Stimulated activated effector memory CD8-positive, alpha-beta T cell treated with anti-CD3 and anti-CD28 coated beads, Interleukin-12 subunit alpha, Interleukin-12 subunit beta, amount 100 ng/mL, for 72 hours (primary cell): ENCODE measurements around the gene S100A7.

Experiments
- ATAC-seq: fragments of 150-1000 bp; cut with Tn5 transposase; 2 replicates; pipeline ENCODE4 v1.10.0; 2021
- DNase-seq, 2 donors: peaks; one replicate each; pipeline ENCODE4 v3.0.0; 2021 to 2022; ENCODE audit warnings: low spot score in 2 of 2
- H3K27ac Mint-ChIP-seq: one replicate; pipeline ENCODE4 v1.8.0; 2022; ENCODE audit warnings: mild to moderate bottlenecking, mixed read lengths
- H3K36me3 Mint-ChIP-seq: one replicate; pipeline ENCODE4 v1.8.0; 2022; ENCODE audit warnings: mild to moderate bottlenecking, mixed read lengths
- H3K4me1 Mint-ChIP-seq: one replicate; pipeline ENCODE4 v1.8.0; 2022; ENCODE audit warnings: mixed read lengths
- H3K4me3 Mint-ChIP-seq: one replicate; pipeline ENCODE4 v1.8.0; 2022; ENCODE audit warnings: mild to moderate bottlenecking, mixed read lengths
- H3K9me3 Mint-ChIP-seq: one replicate; pipeline ENCODE4 v1.8.0; 2022; ENCODE audit warnings: mixed read lengths

Gene S100A7

DNA sequence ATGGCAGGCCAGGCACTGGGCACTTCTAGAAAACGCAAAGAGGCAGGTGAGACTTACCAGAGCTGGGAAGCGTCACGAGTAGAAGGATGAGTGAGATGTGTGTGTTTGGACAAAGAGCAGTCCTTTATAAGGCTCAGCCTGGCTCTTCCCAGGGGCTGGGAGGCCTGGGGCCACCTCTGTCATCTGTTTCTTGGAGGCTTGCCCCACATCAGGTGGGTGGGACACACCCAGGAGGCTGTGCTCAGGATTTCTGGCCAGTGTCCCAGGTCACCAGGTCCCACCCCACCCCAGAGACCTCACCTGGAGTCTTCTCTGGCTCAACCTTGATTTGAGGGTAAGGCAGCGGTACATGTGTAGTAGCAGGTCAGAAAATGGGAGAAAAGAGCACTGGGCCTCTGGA is at the start of gene S100A7:
TSS of gene S100A7 (minus strand) at position 101 of the 400 bp plus-strand sequence. CDS start 1,638 bp downstream, outside the sequence.
- no peaks in the 10 kb centered on the region for H3K9me3 Mint-ChIP-seq
- no peaks in the 10 kb centered on the region for H3K4me1 Mint-ChIP-seq
- H3K36me3 Mint-ChIP-seq, result no peaks in the 10 kb centered on the region
- no peak within 1 kb of the TSS for H3K4me3 Mint-ChIP-seq
- DNase-seq, result no peak
- H3K27ac Mint-ChIP-seq, result no peak within 1 kb of the TSS
- ATAC-seq, result no peak

DNA sequence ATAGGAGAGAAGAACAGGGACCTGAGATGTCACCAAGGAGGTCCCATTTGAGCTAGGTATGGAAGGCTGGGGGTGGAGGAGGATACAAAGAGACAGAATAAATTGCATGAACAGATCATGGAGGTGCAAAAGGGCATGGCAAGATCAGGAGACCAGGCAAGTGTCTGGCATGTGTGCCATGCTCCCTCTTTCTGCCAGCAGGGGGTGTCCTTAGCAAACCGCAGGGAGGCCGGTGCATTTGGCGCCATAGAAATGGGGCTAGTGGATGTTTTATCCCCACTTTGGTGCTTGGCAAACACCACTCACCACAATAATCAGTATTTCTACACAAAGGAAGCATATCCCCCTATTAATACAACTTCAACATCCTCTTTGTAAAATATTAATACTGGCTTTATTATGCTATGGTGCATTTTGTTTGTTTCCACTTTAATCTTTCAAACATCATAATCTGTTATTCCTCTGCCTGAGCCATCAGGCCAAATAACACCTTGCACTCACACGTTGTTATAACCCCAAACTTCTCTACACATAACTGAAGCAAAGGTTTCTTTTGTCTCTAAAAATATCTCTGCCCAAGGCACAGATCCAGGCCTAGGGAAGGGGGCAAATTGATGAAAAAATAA is 49.4 kb upstream of the S100A7 start:
- ATAC-seq, result peak; percentile 70
- Mint-ChIP-seq H3K4me3 (no peak overlapping the region), H3K36me3 (no peaks in the 10 kb centered on the region), H3K27ac (peak overlapping the region; percentile 9), H3K9me3 (no peaks in the 10 kb centered on the region), H3K4me1 (peaks cover 9% of the 10 kb centered on the region)
- DNase-seq, result peak; percentile 53 to 86

DNA sequence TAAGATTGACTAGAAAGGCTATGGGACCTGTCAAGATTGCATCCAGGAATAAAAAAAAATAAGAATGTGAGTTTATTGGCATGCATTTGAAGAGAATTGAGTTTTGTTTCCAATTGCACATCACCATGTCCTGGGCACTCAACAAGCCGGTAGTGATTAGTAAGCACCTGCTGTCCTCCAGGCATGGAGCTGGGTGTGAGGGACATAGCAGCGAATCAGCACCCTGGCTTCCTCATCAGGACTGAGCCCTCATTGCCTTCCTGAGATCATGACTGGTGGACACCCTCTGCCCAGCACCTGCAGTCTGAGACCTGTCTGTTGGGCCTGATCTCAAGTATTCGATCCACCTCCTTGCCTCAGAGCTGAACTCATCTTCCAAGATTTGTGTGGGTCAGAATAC is 48.6 kb upstream of the S100A7 start:
- ATAC-seq, result no peak
- peak overlapping the region; percentile 9 for H3K27ac Mint-ChIP-seq

DNA sequence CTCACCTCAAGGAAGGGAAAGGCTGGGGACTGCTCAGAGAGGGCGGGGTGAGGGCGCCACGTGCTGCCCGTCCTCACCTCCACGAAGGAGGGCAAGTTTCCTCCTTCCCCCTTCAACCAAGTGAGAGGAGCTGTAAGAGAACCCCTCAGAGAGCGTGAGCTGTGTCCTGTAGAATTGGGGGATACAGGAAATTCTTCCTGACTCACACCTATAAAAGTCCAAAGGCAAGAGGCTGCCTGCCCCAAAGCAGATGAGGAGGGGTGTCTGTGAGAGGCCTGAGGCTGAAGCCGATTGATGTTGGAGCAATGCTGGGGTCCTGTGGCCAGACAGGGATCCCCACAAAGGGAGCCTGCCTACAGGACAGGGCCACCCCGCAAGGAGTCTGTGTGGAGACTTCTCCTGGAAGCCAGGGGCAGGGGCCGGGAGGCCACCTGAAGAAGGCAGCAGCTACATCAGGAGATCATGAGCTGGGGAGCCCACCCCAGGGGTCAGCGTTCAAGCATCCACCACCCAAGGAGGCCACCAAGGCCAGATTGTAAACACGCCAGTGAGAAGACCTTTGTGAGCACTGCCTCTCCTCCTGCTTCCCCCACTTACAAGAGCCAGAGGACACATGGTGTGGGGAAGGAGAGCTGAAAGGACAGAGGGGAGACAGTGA is 47.6 kb upstream of the S100A7 start:
- Mint-ChIP-seq H3K27ac (peak overlapping the region; percentile 45), H3K4me1 (peaks cover 9% of the 10 kb centered on the region)
- no peak for ATAC-seq

More for the DNA sequence above, 48.6 kb upstream of the S100A7 start:
- DNase-seq, result no peak
- Mint-ChIP-seq H3K4me3 (no peak overlapping the region), H3K36me3 (no peaks in the 10 kb centered on the region), H3K4me1 (peaks cover 9% of the 10 kb centered on the region), H3K9me3 (no peaks in the 10 kb centered on the region)

GRCh38 chr1:153506831-153507413 is 46.5 kb upstream of the S100A7 start:
- Mint-ChIP-seq H3K4me3 (no peak overlapping the region), H3K27ac (peak overlapping the region; percentile 45)
- ATAC-seq, result no peak

More for the DNA sequence above, 47.6 kb upstream of the S100A7 start:
- H3K4me3 Mint-ChIP-seq, result no peak overlapping the region
- no peak for DNase-seq
- H3K36me3 Mint-ChIP-seq, result no peaks in the 10 kb centered on the region
- H3K9me3 Mint-ChIP-seq, result no peaks in the 10 kb centered on the region

DNA sequence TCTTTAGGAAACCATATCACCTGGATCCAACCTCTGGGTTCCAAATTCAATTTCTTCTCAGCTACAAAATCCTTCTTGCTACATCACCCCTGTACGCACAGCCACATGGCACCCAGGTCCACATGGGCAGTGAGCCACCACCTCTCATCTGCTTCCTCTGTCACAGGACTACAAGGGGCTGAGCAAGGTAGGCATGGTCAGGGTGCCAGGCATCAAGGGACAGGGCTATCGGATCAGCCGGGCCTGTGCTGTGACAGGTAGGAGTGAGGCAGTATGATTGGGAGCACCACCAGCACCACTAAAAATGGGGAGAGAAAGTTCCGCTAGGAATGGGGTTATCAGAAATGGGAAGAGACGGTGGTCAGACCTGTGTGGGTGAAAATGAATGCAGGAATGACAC is 45.9 kb upstream of the S100A7 start:
- ATAC-seq (no peak), DNase-seq (no peak)
- Mint-ChIP-seq H3K4me3 (no peak overlapping the region), H3K27ac (no peak overlapping the region), H3K36me3 (no peaks in the 10 kb centered on the region), H3K4me1 (peaks cover 8% of the 10 kb centered on the region), H3K9me3 (no peaks in the 10 kb centered on the region)

More at GRCh38 chr1:153506831-153507413, 46.5 kb upstream of the S100A7 start:
- H3K4me1 Mint-ChIP-seq, result peaks cover 9% of the 10 kb centered on the region
- no peaks in the 10 kb centered on the region for H3K9me3 Mint-ChIP-seq
- H3K36me3 Mint-ChIP-seq, result no peaks in the 10 kb centered on the region
- no peak for DNase-seq

GRCh38 chr1:153505576-153505975 is 45.1 kb upstream of the S100A7 start:
- H3K4me1 Mint-ChIP-seq, result peaks cover under 1% of the 10 kb centered on the region
- DNase-seq, result no peak
- ATAC-seq, result no peak
- H3K36me3 Mint-ChIP-seq, result no peaks in the 10 kb centered on the region
- no peak overlapping the region for H3K27ac Mint-ChIP-seq
- H3K9me3 Mint-ChIP-seq, result no peaks in the 10 kb centered on the region
- H3K4me3 Mint-ChIP-seq, result no peak overlapping the region

GRCh38 chr1:153503766-153504165 is 43.3 kb upstream of the S100A7 start:
- DNase-seq, result no peak
- no peak overlapping the region for H3K4me3 Mint-ChIP-seq
- H3K36me3 Mint-ChIP-seq, result no peaks in the 10 kb centered on the region

DNA sequence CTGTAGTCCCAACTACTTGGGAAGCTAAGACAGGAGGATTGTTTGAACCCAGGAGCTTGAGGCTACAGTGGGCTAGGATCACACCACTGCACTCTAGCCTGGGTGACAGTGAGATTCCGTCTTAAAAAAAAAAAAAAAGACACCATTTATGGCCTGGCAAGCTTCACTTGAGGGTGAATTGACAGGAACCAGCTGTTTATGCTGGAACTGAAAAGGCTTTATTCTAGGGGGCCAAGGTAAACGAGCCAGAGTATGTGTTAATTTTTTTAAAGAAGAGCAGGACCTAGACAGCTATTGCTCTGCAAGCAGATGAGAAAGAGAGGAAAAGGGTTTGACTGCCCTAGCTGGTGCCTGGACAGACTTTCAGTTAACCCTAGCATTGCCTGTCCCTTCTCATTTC is 38.3 kb upstream of the S100A7 start:
- H3K4me1 Mint-ChIP-seq, result no peaks in the 10 kb centered on the region
- DNase-seq (no peak), ATAC-seq (no peak)
- H3K9me3 Mint-ChIP-seq, result no peaks in the 10 kb centered on the region
- no peaks in the 10 kb centered on the region for H3K36me3 Mint-ChIP-seq
- no peak overlapping the region for H3K4me3 Mint-ChIP-seq
- no peak overlapping the region for H3K27ac Mint-ChIP-seq

More at GRCh38 chr1:153503766-153504165, 43.3 kb upstream of the S100A7 start:
- no peaks in the 10 kb centered on the region for H3K9me3 Mint-ChIP-seq
- no peak overlapping the region for H3K27ac Mint-ChIP-seq
- no peaks in the 10 kb centered on the region for H3K4me1 Mint-ChIP-seq
- no peak for ATAC-seq

DNA sequence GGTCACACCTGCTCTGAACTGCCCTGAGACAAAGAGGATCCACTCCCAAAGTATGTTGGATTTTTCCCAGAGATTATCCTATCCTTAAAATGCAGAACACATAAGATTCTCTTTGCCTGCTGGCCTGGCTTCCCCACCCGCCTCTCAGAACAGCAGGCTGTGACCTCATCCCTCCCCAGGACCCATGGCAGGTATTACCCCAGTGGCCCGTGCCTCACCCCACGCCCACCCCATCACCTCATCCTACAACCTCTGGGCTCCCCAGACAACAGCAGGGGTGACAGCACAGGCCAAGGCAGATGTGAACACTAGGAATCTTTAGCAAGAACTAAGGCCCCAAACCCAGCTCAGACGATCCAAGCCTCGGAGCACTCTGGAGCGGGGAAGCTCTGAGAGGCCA is 35.1 kb upstream of the S100A7 start:
- Mint-ChIP-seq H3K27ac (no peak overlapping the region), H3K4me3 (no peak overlapping the region), H3K36me3 (no peaks in the 10 kb centered on the region), H3K9me3 (no peaks in the 10 kb centered on the region), H3K4me1 (no peaks in the 10 kb centered on the region)
- DNase-seq (no peak), ATAC-seq (no peak)

DNA sequence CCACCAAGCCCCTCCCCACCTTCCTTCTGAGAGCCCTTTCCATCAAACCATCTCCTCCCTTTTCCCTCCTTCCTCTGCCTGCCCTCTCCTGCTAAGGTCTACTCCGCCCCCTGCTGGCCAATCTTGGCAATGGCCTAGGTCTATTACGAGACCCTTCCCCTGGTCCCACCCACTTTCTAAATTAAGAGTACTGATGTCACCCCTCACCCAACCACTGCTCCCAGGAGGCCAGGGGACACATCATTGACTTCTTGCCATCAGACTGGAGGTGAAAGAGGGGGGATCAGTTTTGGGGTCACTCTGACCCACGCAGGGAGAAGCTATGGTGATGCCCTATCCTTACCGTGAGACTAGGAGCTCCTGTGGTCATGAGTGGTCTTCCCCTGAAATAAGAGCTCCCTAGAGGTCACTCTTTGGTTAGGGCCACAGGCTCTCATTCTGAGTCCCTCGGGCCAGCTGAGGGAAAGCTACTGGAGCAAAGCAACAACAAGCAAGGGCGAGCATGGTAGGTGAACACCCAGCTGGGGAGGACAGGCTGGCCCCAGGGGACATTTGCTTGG is 34.6 kb upstream of the S100A7 start:
- Mint-ChIP-seq H3K4me3 (no peak overlapping the region), H3K9me3 (no peaks in the 10 kb centered on the region), H3K27ac (no peak overlapping the region), H3K4me1 (no peaks in the 10 kb centered on the region), H3K36me3 (no peaks in the 10 kb centered on the region)
- DNase-seq (peak; percentile 63 to 86), ATAC-seq (peak; percentile 65)

- Mint-ChIP-seq H3K4me3 (no peak overlapping the region), H3K9me3 (no peaks in the 10 kb centered on the region)
Measured at GRCh38 chr1:153493343-153493960, 33.0 kb upstream of the S100A7 start.

DNA sequence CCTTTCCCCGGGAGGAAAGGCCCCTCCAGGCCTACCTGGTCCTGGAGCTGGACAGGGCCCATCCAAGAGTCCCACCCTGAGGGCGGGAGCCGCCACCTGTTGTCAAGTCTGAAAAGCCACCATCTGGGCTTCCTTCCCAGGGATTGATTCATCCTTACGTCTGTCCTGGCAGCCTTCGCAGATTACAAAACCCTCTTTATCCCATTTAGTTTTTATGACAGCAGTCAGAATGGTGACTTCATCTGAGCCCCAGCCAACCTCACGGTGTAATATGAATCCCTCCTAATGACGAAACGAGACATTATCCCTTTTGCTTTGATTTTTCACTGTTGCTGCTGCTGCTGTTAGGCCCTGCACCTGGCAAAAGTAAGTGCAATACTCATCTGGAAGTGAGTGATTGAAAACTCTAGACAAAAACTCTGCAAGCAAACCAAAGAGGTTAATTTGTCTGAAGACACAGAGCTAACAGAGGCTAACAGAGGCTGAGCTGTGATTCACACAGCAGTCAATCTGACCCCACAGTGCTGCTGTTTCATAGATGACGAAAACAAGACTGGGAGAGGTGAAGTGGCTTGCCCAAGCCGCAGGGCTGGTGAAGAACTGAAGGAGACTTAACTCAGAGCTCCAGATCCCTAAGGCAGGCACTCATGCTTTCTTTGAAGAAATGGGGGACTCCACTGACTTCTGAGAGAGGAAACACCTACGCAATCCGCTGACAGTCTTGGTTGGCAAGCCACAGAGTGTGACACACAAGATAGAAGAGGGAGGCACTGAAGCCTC is 30.0 kb upstream of the S100A7 start:
- DNase-seq, result no peak
- peak; percentile 77 for ATAC-seq
- Mint-ChIP-seq H3K36me3 (no peaks in the 10 kb centered on the region), H3K9me3 (no peaks in the 10 kb centered on the region), H3K4me1 (no peaks in the 10 kb centered on the region), H3K4me3 (no peak overlapping the region), H3K27ac (peak overlapping the region; percentile 15)

More at GRCh38 chr1:153493343-153493960, 33.0 kb upstream of the S100A7 start:
- DNase-seq (no peak), ATAC-seq (no peak)
- Mint-ChIP-seq H3K36me3 (no peaks in the 10 kb centered on the region), H3K4me1 (no peaks in the 10 kb centered on the region), H3K27ac (no peak overlapping the region)

DNA sequence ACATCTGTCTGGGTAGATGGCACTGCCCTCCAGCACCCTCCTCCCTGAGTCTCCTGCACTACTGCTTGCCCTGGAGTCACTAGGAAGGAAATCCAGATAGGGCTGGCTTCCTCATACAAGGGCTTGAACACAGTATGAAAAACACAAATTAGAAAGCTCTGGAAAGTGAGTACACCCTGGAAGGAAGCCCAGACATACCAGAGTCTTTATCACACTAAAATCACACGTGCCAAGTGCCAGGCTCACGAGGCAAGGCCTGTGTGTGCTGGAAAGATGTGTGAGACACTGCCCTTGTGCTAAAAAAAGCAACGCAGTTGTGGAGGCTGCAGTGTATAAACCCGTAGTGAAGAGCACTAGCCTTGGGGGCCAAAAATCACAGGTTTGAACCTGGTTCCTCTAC is 28.3 kb upstream of the S100A7 start:
- no peaks in the 10 kb centered on the region for H3K36me3 Mint-ChIP-seq
- no peak overlapping the region for H3K4me3 Mint-ChIP-seq
- H3K4me1 Mint-ChIP-seq, result no peaks in the 10 kb centered on the region
- H3K27ac Mint-ChIP-seq, result no peak overlapping the region
- H3K9me3 Mint-ChIP-seq, result no peaks in the 10 kb centered on the region
- ATAC-seq, result no peak
- DNase-seq, result no peak

GRCh38 chr1:153487707-153488106 is 27.3 kb upstream of the S100A7 start:
- H3K4me3 Mint-ChIP-seq, result no peak overlapping the region
- H3K27ac Mint-ChIP-seq, result no peak overlapping the region
- no peaks in the 10 kb centered on the region for H3K4me1 Mint-ChIP-seq
- H3K36me3 Mint-ChIP-seq, result no peaks in the 10 kb centered on the region
- no peak for DNase-seq
- ATAC-seq, result no peak
- H3K9me3 Mint-ChIP-seq, result no peaks in the 10 kb centered on the region
